ENCODE results near the gene KDM2B. TPM values are rescaled to one million over a fixed set of nuclear protein-coding genes. Genes with fewer than 3 reads are reported as not detected.

Gene KDM2B
- polyA plus RNA-seq, 5 donors: 34.3 to 39.8 (median 37.8) TPM

- no peak for DNase-seq
Observed at GRCh38 chr12:121465921-121466793, 114.7 kb downstream of the KDM2B start.

DNA sequence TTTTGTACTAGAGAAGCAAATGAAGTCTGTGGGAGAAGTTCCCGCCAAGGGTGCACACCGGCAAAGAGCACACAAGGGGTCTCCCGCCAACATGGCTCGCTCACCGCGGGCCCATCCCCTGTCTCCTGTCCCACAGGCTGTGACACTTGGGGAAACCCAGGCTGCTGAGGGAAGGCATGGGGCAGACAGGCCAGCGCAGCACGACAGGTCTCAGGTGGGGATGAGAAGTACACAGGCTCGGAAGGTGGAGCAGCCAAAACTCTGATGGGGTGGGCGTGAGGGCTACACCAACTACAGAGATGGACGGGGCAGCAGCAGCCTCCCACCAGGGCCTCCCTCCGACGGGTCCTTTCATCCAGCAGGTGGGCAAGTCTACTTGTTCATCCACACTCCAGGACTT is 116.5 kb downstream of the KDM2B start:
- DNase-seq: no peak

DNA sequence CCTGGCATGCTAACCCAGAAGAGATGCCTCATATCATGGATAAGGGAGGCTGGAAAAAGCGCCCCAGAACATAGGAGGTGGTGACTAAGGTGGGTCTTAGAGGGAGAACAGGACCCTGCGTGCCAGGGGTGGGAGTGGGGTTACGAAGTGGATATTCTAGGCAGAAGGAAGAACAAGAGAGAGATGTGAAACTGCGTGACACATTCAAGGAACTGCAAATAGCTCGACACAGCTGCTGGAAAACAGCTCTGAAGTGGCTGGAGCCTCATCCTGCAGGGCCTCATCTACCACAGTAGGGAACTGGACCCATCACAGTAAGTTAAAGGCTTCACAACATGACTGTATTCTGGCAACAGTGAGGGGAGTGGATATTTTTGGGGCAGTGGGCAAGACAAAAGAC is 119.8 kb downstream of the KDM2B start:
- no peak for DNase-seq

GRCh38 chr12:121456551-121456950 is 124.3 kb downstream of the KDM2B start:
- no peak for DNase-seq

GRCh38 chr12:121455766-121456420 is 124.9 kb downstream of the KDM2B start:
- no peak for DNase-seq

DNA sequence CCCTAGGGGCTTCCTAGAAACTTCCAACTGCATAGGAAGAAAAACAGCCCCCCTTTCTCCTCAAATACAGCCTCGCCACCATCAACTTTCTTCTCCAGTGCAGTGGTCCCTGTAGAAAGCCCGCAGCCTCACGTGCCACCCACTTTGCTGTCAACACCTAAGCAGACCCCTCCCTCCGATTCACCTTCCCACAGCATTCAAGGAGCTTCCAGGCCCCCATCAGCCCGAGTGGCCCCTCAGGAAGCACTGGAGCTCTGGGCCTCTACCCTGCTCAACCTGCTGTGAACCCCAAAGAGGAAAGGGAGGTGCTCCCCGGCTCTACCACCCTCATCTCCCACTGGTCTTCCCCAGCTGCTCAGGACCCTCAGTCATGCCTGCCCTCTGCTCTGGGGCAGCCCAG is 125.9 kb downstream of the KDM2B start:
- no peak for DNase-seq

DNA sequence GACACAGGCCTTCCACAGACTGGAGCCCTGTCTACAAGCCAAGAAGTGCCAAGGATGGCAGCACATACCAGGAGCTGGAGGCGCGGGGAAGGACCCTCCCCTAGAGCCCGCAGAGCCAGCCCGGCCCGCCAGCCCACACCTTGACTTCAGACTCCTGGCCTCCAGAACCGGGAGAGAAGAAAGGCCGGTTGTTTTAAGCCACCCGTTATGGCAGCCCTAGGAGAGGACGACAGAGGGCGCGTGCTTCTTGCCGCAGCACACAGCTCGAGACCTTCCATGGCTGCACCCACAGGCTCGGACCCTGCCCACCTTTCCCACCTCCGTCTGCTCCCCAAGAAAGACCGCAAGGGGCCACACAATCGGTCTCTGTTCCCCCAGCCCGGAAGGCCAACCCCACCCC is 127.2 kb downstream of the KDM2B start:
- DNase-seq: no peak

DNA sequence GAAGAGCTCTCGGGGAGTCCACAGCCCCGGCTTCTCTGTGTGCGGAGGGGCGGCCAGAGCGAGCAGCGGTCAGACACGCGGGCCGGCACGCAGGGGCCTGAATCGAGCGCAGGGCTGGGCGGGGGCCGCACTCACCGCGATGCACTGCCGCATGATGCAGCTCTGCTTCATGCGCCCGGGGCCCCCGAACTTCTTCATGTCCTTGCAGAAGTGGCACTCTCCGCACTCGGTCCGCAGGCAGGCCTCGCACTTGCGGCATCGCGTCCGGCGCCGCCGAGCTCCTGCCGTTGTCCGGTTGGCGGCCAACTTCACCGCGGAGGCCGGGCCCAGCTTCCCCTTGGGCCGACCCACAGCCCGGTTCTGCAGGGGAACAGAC is 127.8 kb downstream of the KDM2B start:
- no peak for DNase-seq

- DNase-seq: no peak
Observed at GRCh38 chr12:121452340-121452984, 128.4 kb downstream of the KDM2B start.

GRCh38 chr12:121451961-121452339 is 128.9 kb downstream of the KDM2B start:
- no peak for DNase-seq

DNA sequence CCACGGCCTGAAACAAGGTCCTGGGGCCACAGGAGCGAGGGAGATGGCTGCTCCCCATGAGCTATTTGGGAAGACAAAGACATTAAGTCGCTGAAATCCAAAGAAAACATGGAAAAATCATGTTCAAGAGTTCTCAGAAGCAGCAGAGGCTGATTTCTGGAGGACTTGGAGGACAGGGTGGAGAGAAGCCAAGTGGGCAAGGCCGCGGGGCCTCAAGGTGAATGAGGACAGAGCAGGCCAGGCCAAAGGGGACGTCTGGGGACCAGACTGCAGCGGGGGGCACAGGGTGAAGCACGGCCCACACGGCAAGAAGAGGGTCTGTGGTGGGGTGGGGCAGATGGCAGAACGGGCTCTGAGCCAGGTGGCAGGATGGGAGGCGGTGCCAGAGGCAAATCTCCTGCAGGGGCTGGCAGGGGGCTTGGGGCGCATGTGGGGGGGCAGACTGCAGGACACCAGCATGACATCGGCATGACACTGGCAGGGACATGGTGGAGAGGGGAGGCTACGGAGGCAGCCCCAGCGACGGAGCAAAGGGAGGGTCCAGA is 132.0 kb downstream of the KDM2B start:
- DNase-seq: no peak

- DNase-seq: no peak
Observed at GRCh38 chr12:121446750-121447149, 134.1 kb downstream of the KDM2B start.

- no peak for DNase-seq
Observed at GRCh38 chr12:121444842-121445202, 136.0 kb downstream of the KDM2B start.

- no peak for DNase-seq
Observed at GRCh38 chr12:121443911-121444841, 136.6 kb downstream of the KDM2B start.

DNA sequence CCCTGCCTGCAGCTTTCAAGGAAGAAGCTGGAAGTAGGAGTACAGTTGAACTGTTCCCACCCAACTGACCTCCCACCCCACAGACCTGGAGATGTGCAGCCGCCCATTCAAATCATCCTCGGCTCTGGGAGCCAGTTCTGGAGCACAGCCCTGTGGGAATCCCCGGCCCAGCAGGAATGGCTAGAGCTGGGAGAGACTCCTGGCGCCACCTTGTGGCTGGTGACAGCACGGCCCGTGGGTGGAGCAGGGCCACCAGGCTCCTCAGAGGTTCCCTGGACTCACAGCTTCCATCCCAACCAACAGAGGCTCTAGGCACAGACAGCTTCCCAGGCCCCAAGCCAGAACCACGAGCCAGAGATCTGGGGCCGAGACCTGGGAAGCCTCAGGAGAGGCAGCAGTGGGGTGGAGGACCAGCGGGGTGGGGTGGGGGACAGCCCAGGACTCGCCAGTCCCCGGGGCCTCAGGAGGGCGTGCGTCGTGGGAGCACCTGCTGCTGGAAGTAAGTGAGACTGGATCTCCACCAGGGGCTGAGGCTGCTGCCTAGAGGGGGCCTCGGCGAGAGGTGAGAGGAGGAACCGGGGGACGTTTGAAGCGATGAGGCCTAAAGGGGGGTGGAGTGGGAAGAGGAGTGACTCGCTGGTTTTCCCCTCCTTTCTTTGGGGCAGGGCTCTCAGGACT is 137.5 kb downstream of the KDM2B start:
- peak; percentile 31 to 40 for DNase-seq

GRCh38 chr12:121442028-121442948 is 138.5 kb downstream of the KDM2B start:
- no peak for DNase-seq

- DNase-seq: no peak
Observed at GRCh38 chr12:121441555-121441954, 139.3 kb downstream of the KDM2B start.

GRCh38 chr12:121440768-121441167 is 140.1 kb downstream of the KDM2B start:
- no peak for DNase-seq

GRCh38 chr12:121439715-121440114 is 141.1 kb downstream of the KDM2B start:
- DNase-seq: no peak

- DNase-seq: no peak
Observed at GRCh38 chr12:121438905-121439304, 141.9 kb downstream of the KDM2B start.

Measured in right lung (tissue), 5 donors.